GM10266 (cell line): Measurements from ENCODE around the gene FCHSD1.

Experiments
- DNase-seq: peaks from one replicate; pipeline ENCODE4 v3.0.0; 2012; ENCODE audit errors: extremely low spot score
- CTCF ChIP-seq: IDR thresholded peaks from 2 replicates; pipeline ENCODE4 v1.5.1; 2012; ENCODE audit warnings: mild to moderate bottlenecking, low read depth; ENCODE audit not compliant: control insufficient read depth, insufficient read depth; ENCODE audit errors: missing control alignments

FCHSD1 gene

GRCh38 chr5:141649972-141650371, 1.2 kb downstream of the FCHSD1 start:
- no peak for TF ChIP-seq CTCF
- DNase-seq, result no peak

GRCh38 chr5:141649056-141649688, 2.0 kb downstream of the FCHSD1 start:
- no peak for TF ChIP-seq CTCF
- DNase-seq, result no peak

GRCh38 chr5:141647851-141648250, 3.4 kb downstream of the FCHSD1 start:
- DNase-seq, result no peak
- TF ChIP-seq CTCF, result no peak

- DNase-seq, result no peak
- no peak for TF ChIP-seq CTCF
Observed at GRCh38 chr5:141647242-141647641, 4.0 kb downstream of the FCHSD1 start.

- TF ChIP-seq CTCF, result no peak
- no peak for DNase-seq
Observed at GRCh38 chr5:141646026-141646425, 5.2 kb downstream of the FCHSD1 start.

- TF ChIP-seq CTCF, result no peak
- DNase-seq, result peak; percentile 58
Observed at GRCh38 chr5:141641634-141642267, 9.5 kb downstream of the FCHSD1 start.

- no peak for TF ChIP-seq CTCF
Observed at GRCh38 chr5:141640698-141641097, 10.5 kb downstream of the FCHSD1 start.

More at GRCh38 chr5:141640698-141641097, 10.5 kb downstream of the FCHSD1 start:
- DNase-seq, result no peak
